ENCODE results near the gene CSK. TPM values are rescaled to one million over a fixed set of nuclear protein-coding genes. Genes with fewer than 3 reads are reported as not detected.

CSK gene
- total RNA-seq, 4 donors from 2014 or later, result 4.9 to 41.6 (median 26.4) TPM

- Histone ChIP-seq H3K9me3 (no peaks in the 10 kb centered on the region), H3K27me3 (no peaks in the 10 kb centered on the region), H3K27ac (no peak overlapping the region), H3K4me3 (no peak overlapping the region), H3K36me3 (no peaks in the 10 kb centered on the region), H3K4me1 (no peaks in the 10 kb centered on the region)
- intact Hi-C loops (cut with DNase I; ENCODE audit: low total_unique reads), result loop anchor here (5.0 to 10.0 kb wide), 2 partner anchors 182 to 434 kb away; partner anchors contain the start of gene C15orf39
- no peak for TF ChIP-seq CTCF (IDR thresholded peaks at IDR 0.05)
- TF ChIP-seq POLR2A (IDR thresholded peaks at IDR 0.05), result no peak
- no peak for DNase-seq
Observed at GRCh38 chr15:74770211-74770903, 11.5 kb upstream of the CSK start.

GRCh38 chr15:74773329-74773728 lies 8.6 kb upstream of the CSK start:
- Histone ChIP-seq H3K4me1 (no peaks in the 10 kb centered on the region), H3K27me3 (no peaks in the 10 kb centered on the region), H3K36me3 (no peaks in the 10 kb centered on the region), H3K4me3 (no peak overlapping the region), H3K27ac (no peak overlapping the region), H3K9me3 (no peaks in the 10 kb centered on the region)
- TF ChIP-seq POLR2A (IDR thresholded peaks at IDR 0.05), result no peak
- TF ChIP-seq CTCF (IDR thresholded peaks at IDR 0.05), result no peak
- intact Hi-C loops (cut with DNase I; ENCODE audit: low total_unique reads), result loop anchor here (5.0 to 10.0 kb wide), 2 partner anchors 179 to 431 kb away; partner anchors contain the start of gene C15orf39
- DNase-seq, result no peak

GRCh38 chr15:74773731-74774252 lies 8.1 kb upstream of the CSK start:
- H3K27ac ChIP-seq, result no peak overlapping the region
- DNase-seq, result no peak
- intact Hi-C loops (cut with DNase I; ENCODE audit: low total_unique reads), result loop anchor here (5.0 to 10.0 kb wide), 2 partner anchors 179 to 431 kb away; partner anchors contain the start of gene C15orf39

GRCh38 chr15:74775132-74775562 lies 6.7 kb upstream of the CSK start:
- Histone ChIP-seq H3K36me3 (no peaks in the 10 kb centered on the region), H3K27ac (no peak overlapping the region), H3K4me1 (no peaks in the 10 kb centered on the region), H3K27me3 (no peaks in the 10 kb centered on the region), H3K9me3 (no peaks in the 10 kb centered on the region), H3K4me3 (no peak overlapping the region)
- intact Hi-C loops (cut with DNase I; ENCODE audit: low total_unique reads), result loop anchor here (10.0 kb wide), 1 partner anchor 430 kb away; the partner anchor contains the start of gene C15orf39
- TF ChIP-seq CTCF (IDR thresholded peaks at IDR 0.05), result no peak
- no peak for TF ChIP-seq POLR2A (IDR thresholded peaks at IDR 0.05)
- no peak for DNase-seq

More at GRCh38 chr15:74773731-74774252, 8.1 kb upstream of the CSK start:
- TF ChIP-seq POLR2A (IDR thresholded peaks at IDR 0.05) (no peak), CTCF (IDR thresholded peaks at IDR 0.05) (no peak)
- no peaks in the 10 kb centered on the region for H3K27me3 ChIP-seq
- no peaks in the 10 kb centered on the region for H3K4me1 ChIP-seq
- H3K4me3 ChIP-seq, result no peak overlapping the region
- no peaks in the 10 kb centered on the region for H3K9me3 ChIP-seq
- H3K36me3 ChIP-seq, result no peaks in the 10 kb centered on the region

GRCh38 chr15:74775894-74776293 lies 6.0 kb upstream of the CSK start:
- no peak overlapping the region for H3K4me3 ChIP-seq
- peaks cover 0 to under 1% of the 10 kb centered on the region in 2 donors for H3K4me1 ChIP-seq
- DNase-seq, result no peak
- H3K36me3 ChIP-seq, result no peaks in the 10 kb centered on the region
- intact Hi-C loops (cut with DNase I; ENCODE audit: low total_unique reads), result loop anchor here (10.0 kb wide), 1 partner anchor 429 kb away; the partner anchor contains the start of gene C15orf39
- no peaks in the 10 kb centered on the region for H3K27me3 ChIP-seq
- no peak overlapping the region for H3K27ac ChIP-seq
- no peaks in the 10 kb centered on the region for H3K9me3 ChIP-seq
- TF ChIP-seq POLR2A (IDR thresholded peaks at IDR 0.05), result no peak
- no peak for TF ChIP-seq CTCF (IDR thresholded peaks at IDR 0.05)
